SK-N-SH treated with all-trans-retinoic acid at 6 μM for 48 hours (cell line): Measurements from ENCODE around the gene ZBTB39.

Experiments used
- OSR1 ChIP-seq: fragments of 250-450 bp; sonication (Bioruptor Pico); IDR thresholded peaks from 2 replicates; pipeline ENCODE4 v1.8.0; 2022; ENCODE audit warnings: moderate library complexity, mild to moderate bottlenecking, inconsistent platforms
- ZFP30 ChIP-seq: fragments of 450-650 bp; formaldehyde crosslinking; IDR thresholded peaks from 2 replicates; pipeline ENCODE4 v1.5.0; 2022; ENCODE audit warnings: mild to moderate bottlenecking, moderate library complexity
- ZNF8 ChIP-seq: fragments of 450-650 bp; formaldehyde crosslinking; IDR thresholded peaks from 2 replicates; pipeline ENCODE4 v1.5.0; 2020; ENCODE audit warnings: mild to moderate bottlenecking, moderate library complexity

DNA sequence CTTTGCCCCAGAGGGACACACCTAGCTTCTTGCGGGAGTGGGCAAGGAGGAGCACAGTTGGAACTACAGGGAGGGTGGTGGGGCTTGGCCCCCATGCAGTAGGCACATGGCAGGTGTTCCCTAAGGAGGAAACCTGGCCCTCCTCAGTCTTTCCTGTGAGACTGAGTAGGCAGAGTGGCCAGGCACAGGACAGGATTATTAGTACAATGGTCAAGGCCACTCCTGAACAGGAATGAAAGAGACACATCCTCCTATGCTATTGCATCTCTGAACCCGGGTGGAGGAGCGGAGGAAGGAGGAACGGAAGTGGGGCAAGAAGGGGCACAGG is 42.7 kb upstream of the ZBTB39 start:
- TF ChIP-seq OSR1 (CRISPR knock-in tag) = no peak
- no peak for TF ChIP-seq ZFP30 (CRISPR knock-in tag)
- no peak for TF ChIP-seq ZNF8 (CRISPR knock-in tag)
